HK-2 (cell line): ENCODE measurements around the gene RAD51B.
"Not testable (repeated sequence)": the region's sequence is repeated elsewhere in the genome, so short reads cannot be mapped to it uniquely, and the experiment has no call there.

Experiments
- DNase-seq: peaks from one replicate; pipeline ENCODE4 v3.0.0-alpha.2; 2018; ENCODE audit not compliant: unreplicated experiment

Gene RAD51B

GRCh38 chr14:68250927-68251768, 431.6 kb downstream of the RAD51B start:
- DNase-seq = no peak

DNA sequence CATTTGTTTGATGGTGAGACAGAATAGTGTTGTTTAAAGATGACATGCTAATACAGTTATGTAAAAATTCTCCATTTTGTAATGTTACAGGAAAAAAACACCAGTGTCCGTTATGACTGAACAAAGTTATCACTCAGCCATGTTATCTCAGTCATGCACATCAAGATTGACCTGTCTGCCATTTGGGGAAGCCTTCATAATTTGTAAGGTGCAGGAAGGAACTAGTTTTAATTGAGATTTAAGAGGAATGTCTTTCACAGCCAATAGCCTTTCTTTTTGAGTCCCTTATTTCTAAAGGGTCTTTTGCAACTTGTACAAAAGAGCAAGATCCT, 432.2 kb downstream of the RAD51B start:
- no peak for DNase-seq

- DNase-seq = no peak
These were observed 433.7 kb downstream of the RAD51B start for GRCh38 chr14:68253160-68253780.

- DNase-seq = no peak
These were observed 434.4 kb downstream of the RAD51B start for GRCh38 chr14:68253878-68254528.

- DNase-seq = no peak
These were observed 435.3 kb downstream of the RAD51B start for GRCh38 chr14:68254669-68255527.

- DNase-seq = no peak
These were observed 436.2 kb downstream of the RAD51B start for GRCh38 chr14:68255693-68256178.

- DNase-seq = no peak
These were observed 438.4 kb downstream of the RAD51B start for GRCh38 chr14:68257969-68258368.

DNA sequence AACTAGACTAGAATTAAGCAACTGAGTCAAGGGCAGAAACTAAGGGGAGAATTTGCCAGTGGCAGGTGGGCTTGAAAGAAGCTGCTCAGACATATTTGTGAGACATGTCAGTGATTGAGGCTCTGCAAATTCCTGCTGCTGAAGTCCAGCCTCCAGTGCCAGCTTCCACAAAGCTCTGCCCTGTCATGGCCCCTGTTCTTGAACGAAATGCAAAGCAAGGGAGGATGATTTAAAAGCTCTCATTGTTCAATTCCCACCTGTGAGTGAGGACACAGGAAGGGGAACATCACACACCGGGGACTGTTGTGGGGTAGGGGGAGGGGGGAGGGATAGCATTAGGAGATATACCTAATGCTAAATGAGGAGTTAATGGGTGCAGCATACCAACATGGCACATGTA, 439.4 kb downstream of the RAD51B start:
- not testable (repeated sequence) for DNase-seq

GRCh38 chr14:68260121-68260520, 440.5 kb downstream of the RAD51B start:
- no peak for DNase-seq

- DNase-seq = no peak
These were observed 441.7 kb downstream of the RAD51B start for GRCh38 chr14:68261092-68261842.

GRCh38 chr14:68262567-68262966, 443.0 kb downstream of the RAD51B start:
- no peak for DNase-seq

- DNase-seq = no peak
These were observed 444.1 kb downstream of the RAD51B start for GRCh38 chr14:68263563-68264259.

DNA sequence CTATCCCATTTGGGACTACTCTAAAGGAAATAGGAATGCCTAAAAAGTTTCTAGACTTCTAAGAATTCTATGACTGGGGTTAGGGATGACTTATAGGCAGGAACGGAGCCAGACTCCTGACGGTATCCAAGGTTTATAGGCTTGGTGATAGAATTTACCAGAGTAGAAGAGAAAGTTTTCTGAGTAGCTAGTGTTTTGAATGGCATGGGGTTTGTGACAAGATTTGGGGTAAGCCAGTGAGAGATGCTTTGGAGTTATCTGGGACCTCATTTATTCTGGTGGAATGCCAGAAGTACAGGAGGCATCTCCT, 444.6 kb downstream of the RAD51B start:
- no peak for DNase-seq

DNA sequence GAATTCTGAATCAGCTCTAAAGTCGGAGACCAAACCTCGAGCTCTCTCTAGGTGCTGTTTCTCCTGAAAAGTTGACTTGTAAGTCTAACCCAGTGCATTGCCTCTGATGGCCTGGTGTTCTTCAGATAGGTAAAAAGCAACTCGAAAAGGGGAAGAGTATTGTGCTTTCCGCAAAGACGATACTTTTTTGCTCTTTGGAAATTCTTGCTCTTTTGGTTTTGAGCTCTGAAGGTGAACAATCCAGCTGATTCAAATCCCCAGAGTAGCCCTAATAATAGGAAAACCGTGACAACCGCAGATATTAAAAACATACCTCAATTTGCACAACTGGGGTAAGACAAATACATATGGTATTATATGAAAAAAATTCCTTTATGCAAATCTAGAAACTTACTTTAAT, 447.4 kb downstream of the RAD51B start:
- DNase-seq = no peak

DNA sequence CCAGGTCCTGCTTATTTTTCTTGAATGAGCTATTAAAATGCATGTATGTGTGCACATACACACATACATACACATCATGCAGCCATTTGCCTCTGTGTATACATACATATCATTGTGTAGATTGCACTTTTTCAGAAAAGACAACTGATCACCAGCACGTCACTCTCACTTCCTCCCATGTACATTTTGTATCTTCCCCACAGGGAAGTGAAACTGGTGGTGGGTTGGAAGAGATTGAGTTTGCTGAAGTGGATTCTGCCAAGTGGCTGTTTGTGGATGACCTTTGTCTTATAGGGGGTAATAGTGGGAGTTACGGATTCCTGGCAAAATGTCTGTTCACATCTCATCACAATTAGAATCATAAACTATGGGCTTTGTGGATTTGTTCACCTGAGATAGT, 448.6 kb downstream of the RAD51B start:
- no peak for DNase-seq

DNA sequence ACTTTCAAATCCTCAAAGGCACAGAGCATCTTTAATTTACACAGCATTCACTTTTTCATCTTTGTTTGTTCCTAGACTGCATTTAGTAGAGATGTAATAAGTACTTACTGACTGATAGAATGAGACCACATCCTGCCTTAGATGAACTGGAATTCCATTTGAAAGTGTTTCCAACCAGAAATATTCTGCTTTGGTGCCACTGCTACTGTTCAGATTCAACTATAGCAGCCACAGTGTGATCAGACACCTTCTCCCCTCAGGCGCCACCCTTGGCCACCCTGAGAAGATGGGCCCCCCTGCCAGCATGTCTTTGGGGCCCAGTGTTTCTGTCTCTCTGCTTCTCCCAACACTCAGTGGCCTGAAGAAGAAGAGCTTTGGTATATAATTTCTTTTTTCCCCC, 449.1 kb downstream of the RAD51B start:
- DNase-seq = no peak

DNA sequence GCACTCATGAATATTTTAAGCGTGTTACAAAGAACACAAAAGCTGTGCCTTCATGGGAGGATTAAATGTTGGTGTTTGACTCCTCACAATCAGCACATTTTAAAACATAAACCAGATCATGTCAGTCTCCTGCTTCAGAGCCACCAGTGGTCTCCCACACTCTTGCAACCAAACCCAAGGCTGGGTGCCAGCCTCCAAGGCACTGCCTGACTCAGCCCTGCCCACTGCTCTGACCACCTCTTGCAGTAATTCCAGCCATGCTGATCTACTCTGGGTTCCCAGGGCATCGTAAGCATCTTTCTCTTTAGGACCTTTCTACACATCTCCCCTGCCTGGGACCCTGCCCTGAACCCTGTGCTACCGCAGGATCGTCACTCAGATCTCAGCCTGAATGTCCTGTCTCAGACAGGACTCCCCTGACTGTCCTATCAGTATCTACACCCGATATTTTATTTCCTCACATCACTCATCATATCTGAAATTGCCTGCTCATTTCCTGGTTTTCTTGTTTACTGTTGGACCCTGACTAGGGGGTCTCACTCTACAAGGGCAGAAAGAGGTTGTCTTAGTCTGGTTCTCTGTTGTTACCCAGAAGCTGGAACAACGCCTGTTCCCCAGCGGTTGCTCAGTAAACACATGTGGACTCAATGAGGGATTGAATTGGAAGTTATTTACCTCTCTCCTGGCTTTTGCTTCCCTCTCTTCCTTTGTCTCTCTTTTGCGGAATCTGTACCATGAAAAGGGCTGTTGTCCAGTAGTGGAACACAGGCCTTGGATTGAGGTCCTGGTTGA, 449.8 kb downstream of the RAD51B start:
- no peak for DNase-seq

DNA sequence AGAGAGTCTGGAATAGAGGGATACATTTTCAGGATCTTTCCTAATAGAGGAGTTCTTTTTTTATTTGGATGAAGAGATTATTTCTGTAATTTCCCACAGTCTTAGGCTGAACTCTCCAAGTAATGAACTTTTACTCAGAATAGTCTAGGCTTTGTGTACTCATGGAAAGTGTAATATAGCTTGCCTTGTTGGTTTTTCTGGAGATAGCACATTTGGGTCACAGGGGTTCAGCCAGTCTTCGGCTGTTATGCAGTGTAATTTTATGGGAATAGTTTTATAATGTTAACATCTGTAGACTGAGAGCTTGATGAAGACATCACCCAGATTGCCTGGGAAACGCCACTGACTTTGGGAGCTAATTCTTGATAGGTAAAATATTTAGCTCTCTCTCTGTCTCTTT, 450.8 kb downstream of the RAD51B start:
- DNase-seq = no peak

- DNase-seq = no peak
These were observed 452.4 kb downstream of the RAD51B start for GRCh38 chr14:68271913-68272391.

DNA sequence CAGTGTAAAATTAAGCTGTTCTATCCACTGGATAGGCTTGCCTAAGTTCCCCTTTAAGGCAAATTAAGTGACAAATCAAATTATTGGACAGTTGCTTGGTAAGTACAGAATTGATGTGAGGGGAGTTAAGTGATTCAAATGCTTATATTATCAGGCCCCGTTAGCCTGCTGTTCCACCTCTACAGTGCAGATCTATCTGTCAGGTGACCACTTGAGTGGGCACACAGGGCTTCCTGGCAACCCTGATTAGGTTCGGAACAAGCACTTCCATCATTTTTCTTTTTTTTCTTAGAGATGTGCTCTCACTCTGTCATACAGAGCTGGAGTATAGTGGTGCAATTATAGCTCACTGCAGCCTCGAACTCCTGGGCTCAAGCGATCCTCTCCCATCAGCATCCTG, 453.8 kb downstream of the RAD51B start:
- DNase-seq = no peak
